Measurements from ENCODE around the gene STYXL1.

DNA sequence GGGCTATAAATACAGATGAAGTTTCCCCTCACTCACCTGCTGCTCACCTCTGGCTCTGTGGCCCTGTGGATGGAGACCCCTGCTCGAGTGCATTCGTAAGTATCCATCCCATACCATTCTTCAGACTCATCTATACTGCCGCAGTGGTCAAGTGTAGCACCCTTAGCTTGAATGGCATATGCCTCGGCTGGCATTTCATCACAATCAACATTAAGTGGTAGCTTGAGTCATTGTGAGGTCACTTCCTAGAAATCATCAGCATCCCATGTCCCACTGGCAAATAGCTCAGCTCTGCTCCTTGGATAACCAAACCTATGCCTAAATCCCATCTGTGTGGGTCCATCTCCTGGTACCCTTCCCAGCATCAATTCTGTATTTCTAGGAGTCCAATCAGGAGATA is 38.3 kb upstream of the STYXL1 start:
- no peak for TF ChIP-seq CTCF (IDR thresholded peaks at IDR 0.05)
- TF ChIP-seq POLR2A (IDR thresholded peaks at IDR 0.05) = no peak

Measured in right lobe of liver (tissue), 4 donors.